Measurements from ENCODE around the gene DUSP18. TPM values are rescaled to one million over a fixed set of nuclear protein-coding genes. Genes with fewer than 3 reads are reported as not detected.
"Not testable (repeated sequence)": the region's sequence is repeated elsewhere in the genome, so short reads cannot be mapped to it uniquely, and the experiment has no call there.

The DUSP18 gene
- total RNA-seq, 1 donor: 14.1 TPM

DNA sequence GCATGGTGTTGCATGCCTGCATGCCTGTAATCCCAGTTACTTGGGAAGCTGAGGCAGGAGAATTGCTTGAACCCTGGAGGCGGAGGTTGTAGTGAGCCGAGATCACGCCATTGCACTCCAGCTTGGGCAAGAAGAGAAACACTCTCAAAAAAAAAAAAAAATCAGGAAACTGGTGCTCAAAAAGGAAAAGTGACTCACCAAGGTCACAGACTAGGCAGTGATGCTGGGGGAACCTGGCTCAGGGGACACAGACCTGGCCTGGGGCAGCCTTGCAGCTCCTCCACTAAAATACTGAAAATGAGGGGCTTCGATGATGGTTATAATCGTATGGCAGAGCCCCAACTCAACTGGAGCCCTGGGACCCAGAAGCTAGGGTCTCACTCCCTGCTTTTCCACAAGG, 40.2 kb downstream of the DUSP18 start:
- Histone ChIP-seq H3K4me3 (ENCODE audit: insufficient read depth, low read length) (no peak overlapping the region), H3K79me2 (ENCODE audit: insufficient read depth, low read length) (no peaks in the 10 kb centered on the region), H3K9me3 (ENCODE audit: low read depth, low read length) (no peaks in the 10 kb centered on the region), H2AFZ (ENCODE audit: low read length) (no peak overlapping the region), H4K20me1 (ENCODE audit: insufficient read depth, low read length) (no peaks in the 10 kb centered on the region), H3K27me3 (ENCODE audit: insufficient read depth, low read length) (no peaks in the 10 kb centered on the region), H3K4me2 (ENCODE audit: insufficient read depth, low read length) (no peak overlapping the region), H3K4me1 (ENCODE audit: insufficient read depth, low read length) (no peaks in the 10 kb centered on the region), H3K27ac (ENCODE audit: low read depth, low read length) (no peak overlapping the region), H3K36me3 (ENCODE audit: insufficient read depth, low read length) (no peaks in the 10 kb centered on the region)
- TF ChIP-seq CTCF (IDR thresholded peaks at IDR 0.05; ENCODE audit: extremely low read depth, low read depth, low read length): no peak
- no peak for DNase-seq (ENCODE audit: insufficient read length, low spot score, missing footprints)

GRCh38 chr22:30626413-30626812, 41.3 kb downstream of the DUSP18 start:
- Histone ChIP-seq H2AFZ (ENCODE audit: low read length) (no peak overlapping the region), H3K4me3 (ENCODE audit: insufficient read depth, low read length) (no peak overlapping the region), H3K27ac (ENCODE audit: low read depth, low read length) (no peak overlapping the region), H3K27me3 (ENCODE audit: insufficient read depth, low read length) (no peaks in the 10 kb centered on the region), H3K4me2 (ENCODE audit: insufficient read depth, low read length) (no peak overlapping the region), H4K20me1 (ENCODE audit: insufficient read depth, low read length) (no peaks in the 10 kb centered on the region), H3K4me1 (ENCODE audit: insufficient read depth, low read length) (no peaks in the 10 kb centered on the region), H3K9me3 (ENCODE audit: low read depth, low read length) (no peaks in the 10 kb centered on the region), H3K36me3 (ENCODE audit: insufficient read depth, low read length) (no peaks in the 10 kb centered on the region), H3K79me2 (ENCODE audit: insufficient read depth, low read length) (no peaks in the 10 kb centered on the region)
- no peak for DNase-seq (ENCODE audit: insufficient read length, low spot score, missing footprints)
- no peak for TF ChIP-seq CTCF (IDR thresholded peaks at IDR 0.05; ENCODE audit: extremely low read depth, low read depth, low read length)

DNA sequence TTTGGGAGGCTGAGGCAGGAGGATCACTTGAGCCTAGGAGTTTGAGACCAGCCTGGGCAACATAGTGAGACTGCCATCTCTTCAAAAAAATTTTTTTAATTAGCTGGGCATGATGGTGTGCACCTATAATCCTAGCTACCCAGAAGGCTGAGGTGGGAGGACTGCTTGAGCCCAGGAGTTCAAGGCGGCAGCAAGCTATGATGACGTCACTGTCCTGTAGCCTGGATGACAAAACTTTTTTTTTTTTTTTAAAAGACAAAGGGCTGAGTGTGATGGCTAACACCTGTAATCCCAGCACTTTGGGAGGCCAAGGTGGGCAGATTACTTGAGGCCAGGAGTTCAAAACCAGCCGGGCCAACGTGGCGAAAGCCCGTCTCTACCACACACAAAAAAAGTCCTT, 47.8 kb downstream of the DUSP18 start:
- H3K4me2 ChIP-seq (ENCODE audit: insufficient read depth, low read length); H3K36me3 ChIP-seq (ENCODE audit: insufficient read depth, low read length); H3K4me1 ChIP-seq (ENCODE audit: insufficient read depth, low read length); H4K20me1 ChIP-seq (ENCODE audit: insufficient read depth, low read length); H3K27ac ChIP-seq (ENCODE audit: low read depth, low read length); H2AFZ ChIP-seq (ENCODE audit: low read length); DNase-seq (ENCODE audit: insufficient read length, low spot score, missing footprints); H3K79me2 ChIP-seq (ENCODE audit: insufficient read depth, low read length); H3K27me3 ChIP-seq (ENCODE audit: insufficient read depth, low read length); H3K9me3 ChIP-seq (ENCODE audit: low read depth, low read length); H3K4me3 ChIP-seq (ENCODE audit: insufficient read depth, low read length): not testable (repeated sequence)

- no peaks in the 10 kb centered on the region for H3K36me3 ChIP-seq (ENCODE audit: insufficient read depth, low read length)
- no peak overlapping the region for H3K4me3 ChIP-seq (ENCODE audit: insufficient read depth, low read length)
- H4K20me1 ChIP-seq (ENCODE audit: insufficient read depth, low read length): no peaks in the 10 kb centered on the region
- no peaks in the 10 kb centered on the region for H3K79me2 ChIP-seq (ENCODE audit: insufficient read depth, low read length)
- TF ChIP-seq CTCF (IDR thresholded peaks at IDR 0.05; ENCODE audit: extremely low read depth, low read depth, low read length): no peak
- no peak overlapping the region for H2AFZ ChIP-seq (ENCODE audit: low read length)
- H3K9me3 ChIP-seq (ENCODE audit: low read depth, low read length): no peaks in the 10 kb centered on the region
- no peak overlapping the region for H3K4me2 ChIP-seq (ENCODE audit: insufficient read depth, low read length)
- no peak overlapping the region for H3K27ac ChIP-seq (ENCODE audit: low read depth, low read length)
- no peak for DNase-seq (ENCODE audit: insufficient read length, low spot score, missing footprints)
- H3K27me3 ChIP-seq (ENCODE audit: insufficient read depth, low read length): peaks cover 2% of the 10 kb centered on the region
- no peaks in the 10 kb centered on the region for H3K4me1 ChIP-seq (ENCODE audit: insufficient read depth, low read length)
Observed at GRCh38 chr22:30617819-30618218, 49.9 kb downstream of the DUSP18 start.
